Smooth muscle cell of the brain vasculature (primary cell): Measurements from ENCODE around the gene SUMO2.
A peak's percentile ranks its signal among the peaks of the same experiment; 100 is the strongest.
"Not testable (repeated sequence)": the region's sequence is repeated elsewhere in the genome, so short reads cannot be mapped to it uniquely, and the experiment has no call there.

Source experiments
- DNase-seq: peaks from one replicate; pipeline ENCODE4 v3.0.0-alpha.2; 2012; ENCODE audit warnings: low read depth, low spot score

The SUMO2 gene

DNA sequence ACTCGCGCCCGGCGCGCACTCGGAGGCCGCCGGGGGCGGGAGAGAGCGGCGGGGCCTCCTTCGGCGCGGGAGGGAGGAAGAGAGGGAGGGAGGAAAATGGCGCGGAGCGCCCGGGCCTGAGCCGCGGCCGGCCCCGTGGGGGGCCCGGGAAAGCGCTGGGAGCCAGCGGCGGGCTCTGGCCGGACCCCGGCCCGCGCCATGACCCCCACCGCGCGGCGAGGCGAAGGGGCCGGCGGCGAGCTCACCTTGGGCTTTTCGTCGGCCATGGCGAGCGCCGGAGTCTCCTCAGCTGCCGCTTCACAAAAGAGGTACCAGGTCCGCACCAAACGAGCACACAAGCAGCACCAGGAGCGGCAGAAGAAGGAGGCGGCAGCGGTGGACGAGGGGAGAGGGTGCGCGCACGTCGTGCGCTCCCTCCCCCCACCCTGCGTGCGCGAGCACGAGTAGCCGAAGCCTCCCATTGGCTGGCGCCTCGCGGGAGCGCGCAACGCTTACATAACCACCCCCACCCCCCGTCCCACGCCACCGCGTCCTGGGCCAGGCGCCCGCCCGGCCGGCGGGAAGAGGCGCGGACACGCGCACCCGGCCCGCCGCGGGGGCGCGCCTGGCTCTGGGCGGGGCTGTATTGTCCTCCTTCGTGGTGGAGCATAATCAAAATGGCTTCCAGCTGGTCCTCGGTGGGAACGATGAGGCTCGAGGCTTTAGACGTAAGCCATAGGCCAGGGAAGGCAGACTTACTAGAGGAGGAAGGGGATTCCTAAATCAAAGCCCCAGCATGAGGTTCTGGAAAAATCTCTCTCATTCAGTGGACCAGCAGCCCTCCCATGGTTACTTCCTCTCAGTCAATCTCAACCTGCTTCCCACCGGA is at the start of gene SUMO2:
Gene SUMO2, minus strand, starts transcription at position 391 of the 868 bp plus-strand sequence. Its CDS starts 125 bp downstream, at position 266.
- DNase-seq, result peak; percentile 95

DNA sequence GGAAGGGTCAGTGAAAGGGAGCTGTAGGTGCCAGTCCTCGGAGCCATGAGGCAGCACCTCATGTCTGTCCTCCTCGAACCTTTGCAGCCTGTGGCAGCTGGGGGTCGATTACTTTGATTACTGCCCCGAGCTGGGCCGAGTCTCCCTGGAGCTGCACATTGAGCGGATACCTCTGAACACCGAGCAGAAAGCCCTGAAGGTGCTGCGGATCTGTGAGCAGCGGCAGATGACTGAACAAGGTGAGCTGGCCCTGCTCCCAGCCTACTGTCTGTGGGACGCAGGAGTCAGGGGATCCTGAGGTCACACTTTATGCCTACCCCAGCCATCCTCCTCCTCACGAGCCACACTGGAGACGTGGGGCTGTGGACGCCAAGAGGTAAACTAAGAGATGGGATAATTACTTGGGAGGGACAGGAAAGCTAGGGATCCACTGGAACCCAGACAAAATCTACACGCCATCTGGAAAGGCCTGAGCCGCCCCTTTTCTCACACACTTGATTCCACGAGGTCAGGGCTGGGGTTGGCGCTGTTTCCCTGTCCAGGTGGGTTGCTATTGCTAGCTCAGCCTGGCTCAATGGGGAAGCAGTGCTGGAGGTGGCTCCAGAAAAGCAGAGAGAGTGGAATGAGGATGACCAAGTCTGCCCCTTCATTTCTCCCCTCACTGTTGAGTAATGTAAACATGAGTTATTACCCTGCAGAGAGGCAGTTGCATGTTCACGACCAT is 49.1 kb upstream of the SUMO2 start:
- DNase-seq, result no peak

DNA sequence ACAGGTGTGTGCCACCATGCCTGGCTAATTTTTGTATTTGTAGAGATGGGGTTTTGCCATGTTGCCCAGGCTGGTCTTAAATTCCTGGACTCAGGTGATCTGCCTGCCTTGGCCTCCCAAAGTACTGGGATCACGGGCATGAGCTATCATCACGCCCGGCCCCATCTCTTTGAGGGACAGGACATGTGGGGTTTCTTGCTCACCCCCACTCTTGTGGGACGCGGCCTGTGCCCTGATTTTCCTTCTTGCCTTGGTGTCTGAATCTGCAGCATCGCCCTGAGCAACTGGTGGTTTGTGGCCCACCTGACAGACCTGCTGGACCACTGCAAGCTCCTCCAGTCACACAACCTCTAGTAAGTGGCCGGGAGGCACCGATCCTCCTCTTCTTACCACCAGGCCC is 48.3 kb upstream of the SUMO2 start:
- DNase-seq, result no peak

DNA sequence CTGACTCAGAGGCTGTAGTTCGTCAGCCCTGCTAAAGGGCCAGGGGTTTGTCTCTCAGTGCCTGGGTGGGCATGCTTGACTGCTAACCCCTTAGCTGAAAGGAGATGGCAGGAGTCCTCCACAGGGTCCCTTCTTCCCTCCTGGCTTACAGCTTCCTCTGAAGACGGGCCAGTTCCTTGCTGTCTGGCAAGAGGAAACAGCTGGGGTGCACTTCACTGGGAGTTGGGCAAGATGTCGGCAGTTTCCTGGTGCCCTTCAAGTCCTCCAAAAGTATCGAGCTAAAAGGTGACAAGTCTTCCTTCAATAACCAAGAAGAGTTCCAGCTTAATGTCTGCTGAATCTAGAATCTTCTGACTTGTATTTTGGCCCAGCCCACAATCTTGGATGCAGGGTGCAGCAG is 46.1 kb upstream of the SUMO2 start:
- DNase-seq, result no peak

DNA sequence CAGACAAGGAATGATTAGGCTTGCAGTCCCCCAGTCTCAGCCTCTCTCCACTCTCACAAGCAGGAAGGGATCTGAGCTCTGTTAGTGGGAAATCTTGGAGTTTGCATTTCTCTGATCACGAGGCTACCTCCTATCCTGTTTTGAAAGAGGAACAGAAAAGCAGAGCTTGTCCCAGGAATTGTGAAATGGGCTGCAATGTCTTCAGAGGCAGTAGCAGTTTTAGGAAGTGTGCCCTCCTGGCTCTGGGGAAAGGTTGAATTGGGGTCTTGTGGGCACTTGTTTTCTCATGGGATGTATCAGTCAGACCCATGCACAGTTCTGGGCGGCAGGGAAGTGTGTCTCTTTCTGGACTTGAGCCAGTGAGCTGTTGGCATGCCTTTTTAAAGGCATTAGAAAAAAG is 45.5 kb upstream of the SUMO2 start:
- no peak for DNase-seq

DNA sequence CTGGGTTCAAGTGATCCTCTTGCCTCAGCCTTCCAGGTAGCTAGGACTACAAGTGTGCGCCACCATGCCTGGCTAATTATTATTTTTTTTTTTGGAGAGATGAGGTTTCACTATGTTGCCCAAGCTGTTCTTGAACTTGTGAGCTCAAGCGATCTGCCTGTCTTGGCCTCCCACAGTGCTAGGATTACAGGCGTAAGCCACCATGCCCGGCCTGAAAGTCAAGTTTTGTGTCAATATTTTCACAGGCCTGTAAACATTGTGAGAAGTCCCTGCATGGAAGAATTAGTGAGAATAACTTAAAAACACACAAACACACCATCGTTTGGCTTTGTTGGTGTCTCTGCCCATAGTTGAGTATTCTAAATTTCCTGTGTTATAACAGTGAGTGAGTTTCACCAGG is 45.0 kb upstream of the SUMO2 start:
- no peak for DNase-seq

DNA sequence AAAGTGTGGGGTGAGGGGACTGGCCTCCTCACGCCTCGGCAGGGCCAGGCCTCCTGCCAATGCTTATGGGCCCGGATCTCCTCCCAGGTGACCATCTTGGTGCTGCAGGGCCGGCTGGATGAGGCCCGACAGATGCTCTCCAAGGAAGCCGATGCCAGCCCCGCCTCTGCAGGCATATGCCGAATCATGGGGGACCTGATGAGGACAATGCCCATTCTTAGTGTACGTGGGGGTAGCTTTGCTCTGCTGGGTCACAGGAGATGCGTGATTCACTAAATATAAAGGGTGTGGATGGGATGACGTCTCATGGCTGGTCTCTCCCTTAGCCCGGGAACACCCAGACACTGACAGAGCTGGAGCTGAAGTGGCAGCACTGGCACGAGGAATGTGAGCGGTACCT is 42.3 kb upstream of the SUMO2 start:
- no peak for DNase-seq

DNA sequence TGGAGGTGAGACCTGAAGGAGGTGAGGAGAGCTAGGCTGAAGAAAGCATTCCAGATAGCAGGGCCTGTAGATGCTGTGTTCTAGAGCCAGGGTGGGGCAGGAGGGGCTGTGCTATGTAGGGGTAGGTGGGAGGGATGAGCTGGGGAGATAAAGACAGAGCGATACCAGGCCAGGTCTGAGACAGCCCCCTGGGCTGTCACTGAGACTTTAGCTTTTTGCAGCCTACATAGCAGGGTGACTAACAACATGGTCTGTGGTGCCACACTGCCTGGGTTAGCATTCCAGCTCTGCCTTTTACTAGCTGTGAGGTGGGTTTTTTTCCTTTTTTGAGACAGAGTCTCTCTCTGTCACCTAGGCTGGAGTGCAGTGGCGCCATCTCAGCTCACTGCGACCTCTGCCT is 37.1 kb upstream of the SUMO2 start:
- no peak for DNase-seq

DNA sequence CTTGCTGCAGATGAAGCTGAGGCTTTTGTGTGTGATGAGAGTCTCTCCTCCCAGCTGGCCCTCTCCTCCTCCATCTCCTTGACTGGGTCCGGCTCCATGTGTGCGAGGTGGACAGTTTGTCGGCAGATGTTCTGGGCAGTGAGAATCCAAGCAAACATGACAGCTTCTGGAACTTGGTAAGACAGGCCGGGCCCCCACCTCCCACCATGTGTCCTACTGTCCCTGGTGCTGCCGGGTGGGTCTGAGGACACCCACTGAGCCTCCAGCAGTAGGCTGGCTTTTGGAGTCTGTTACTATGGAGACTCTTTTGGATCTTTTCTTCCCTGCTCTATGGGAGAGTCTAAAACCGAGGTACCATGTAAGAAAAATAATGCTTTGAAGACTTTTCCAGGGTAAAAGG is 35.4 kb upstream of the SUMO2 start:
- DNase-seq, result no peak

DNA sequence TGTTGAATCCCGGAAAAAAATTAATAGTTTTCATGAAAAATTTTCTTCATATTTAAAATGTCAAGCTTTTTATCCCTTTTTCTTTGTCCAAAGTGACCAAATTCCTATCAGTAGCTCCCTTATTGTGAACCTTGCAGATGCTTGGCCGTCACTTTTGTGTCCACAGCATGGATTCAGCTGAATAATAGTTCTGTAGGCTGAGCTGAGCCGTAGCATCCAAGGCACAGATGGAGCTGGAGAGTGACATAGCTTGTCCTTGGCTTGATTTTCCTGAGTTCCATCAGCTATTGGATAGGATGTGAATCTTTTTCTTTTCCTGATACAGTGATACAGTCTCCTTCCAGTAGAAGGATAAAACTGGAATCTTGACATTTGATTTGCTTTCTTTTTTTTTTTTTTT is 26.3 kb upstream of the SUMO2 start:
- DNase-seq, result no peak

DNA sequence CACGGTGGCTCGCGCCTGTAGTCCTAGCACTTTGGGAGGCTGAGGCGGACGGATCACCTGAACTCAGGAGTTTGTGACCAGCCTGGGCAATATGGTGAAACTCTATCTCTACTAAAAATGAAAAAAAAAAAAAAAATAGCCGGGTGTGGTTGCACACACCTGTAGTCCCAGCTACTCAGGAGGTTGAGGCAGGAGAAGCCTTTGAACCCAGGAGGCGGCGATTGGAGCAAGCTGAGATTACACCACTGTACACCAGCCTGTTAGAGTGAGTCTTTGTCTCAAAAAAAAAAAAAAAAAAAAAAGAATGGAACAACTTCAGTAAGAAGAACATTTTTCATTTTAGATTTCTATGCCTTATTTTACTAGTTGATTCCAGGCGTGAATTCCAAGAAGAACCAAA is 25.4 kb upstream of the SUMO2 start:
- no peak for DNase-seq

DNA sequence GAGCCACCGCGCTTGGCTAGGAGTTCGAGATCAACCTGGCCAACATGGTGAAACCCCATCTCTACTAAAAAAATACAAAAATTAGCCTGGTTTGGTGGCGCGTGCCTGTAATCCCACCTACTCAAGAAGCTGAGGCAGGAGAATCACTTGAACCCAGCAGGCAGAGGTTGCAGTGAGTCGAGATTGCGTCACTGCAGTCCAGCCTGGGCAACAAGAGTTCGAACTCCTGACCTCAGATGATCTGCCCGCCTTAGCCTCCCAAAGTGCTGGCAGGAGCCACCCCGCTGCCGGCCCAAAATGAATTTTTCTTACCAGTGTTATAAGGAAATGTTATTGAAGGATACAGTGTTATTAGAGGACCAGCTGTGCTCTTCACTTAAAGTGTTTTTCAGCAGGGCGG is 25.0 kb upstream of the SUMO2 start:
- DNase-seq, result no peak

DNA sequence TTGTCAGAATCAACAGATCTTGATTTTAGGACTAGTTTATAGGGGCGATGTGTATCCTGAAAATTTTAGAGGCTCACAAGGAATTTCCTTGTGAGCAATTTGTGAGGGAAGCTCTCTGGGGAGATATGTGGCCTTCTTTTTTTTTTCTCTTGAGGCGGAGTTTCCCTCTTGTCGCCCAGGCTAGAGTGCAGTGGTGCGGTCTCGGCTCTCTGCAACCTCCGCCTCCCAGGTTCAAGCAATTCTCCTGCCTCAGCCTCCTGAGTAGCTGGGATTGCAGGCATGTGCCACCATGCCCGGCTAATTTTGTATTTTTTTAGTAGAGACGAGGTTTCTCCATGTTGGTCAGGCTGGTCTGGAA is 24.3 kb upstream of the SUMO2 start:
- DNase-seq, result not testable (repeated sequence)

DNA sequence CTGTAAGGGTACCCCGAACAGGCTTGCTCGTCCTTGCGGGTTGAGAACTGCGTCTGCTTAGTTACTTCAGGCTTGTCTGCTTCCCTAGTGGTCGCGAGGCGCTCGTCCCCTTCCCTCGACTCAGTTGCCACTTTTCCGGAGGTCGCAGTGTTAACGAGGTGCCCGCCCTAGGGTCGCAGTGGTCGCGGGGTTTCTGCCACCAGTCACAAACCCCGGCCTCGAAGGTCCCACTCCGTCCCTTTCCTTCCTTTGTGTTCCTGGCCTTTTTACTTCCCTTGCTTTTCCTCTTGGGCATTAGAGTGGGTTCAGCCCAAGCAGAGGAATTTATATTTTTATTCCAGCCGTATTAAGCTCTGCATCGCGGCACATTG is 23.0 kb upstream of the SUMO2 start:
- DNase-seq, result no peak

DNA sequence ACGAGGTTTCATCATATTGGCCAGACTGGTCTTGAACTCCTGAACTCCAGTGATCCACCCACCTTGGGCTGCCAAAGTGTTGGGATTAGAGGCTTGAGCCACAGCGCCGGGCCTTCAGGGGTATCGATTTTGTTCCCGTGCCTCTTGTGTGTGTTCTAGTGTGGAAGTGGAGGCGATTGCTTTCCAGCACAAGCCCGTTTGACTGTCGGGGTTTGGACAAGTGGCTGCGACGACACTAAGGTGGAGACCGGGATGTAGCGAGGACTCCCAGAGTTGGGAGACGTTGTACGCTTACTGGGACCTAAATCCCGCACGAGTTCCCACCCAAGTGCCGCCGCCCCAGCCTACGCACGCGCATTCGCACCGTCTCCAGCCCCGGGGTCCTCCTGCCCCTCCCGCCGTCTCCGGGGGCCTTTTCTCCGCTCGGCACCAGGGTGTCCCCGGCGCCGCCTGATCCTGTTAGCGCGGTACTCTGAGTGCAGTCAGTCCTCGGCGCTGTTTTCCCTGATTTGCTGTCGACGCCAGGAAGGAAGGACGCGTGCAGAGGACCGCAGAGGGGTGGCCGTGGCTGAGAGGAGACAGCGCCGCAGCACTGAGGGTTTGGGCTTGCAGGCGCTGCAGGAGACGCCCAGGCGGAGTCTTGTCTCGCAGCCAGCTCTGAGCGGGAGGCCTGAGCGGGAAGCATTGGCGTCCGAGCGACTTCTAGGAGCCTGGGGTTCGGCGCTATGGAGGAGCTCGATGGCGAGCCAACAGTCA is 22.5 kb upstream of the SUMO2 start, which contains the start of gene NUP85:
Gene NUP85, plus strand, starts transcription at position 643 of the 756 bp plus-strand sequence. Its CDS starts 83 bp downstream, at position 726.
- peak; percentile 87 for DNase-seq

DNA sequence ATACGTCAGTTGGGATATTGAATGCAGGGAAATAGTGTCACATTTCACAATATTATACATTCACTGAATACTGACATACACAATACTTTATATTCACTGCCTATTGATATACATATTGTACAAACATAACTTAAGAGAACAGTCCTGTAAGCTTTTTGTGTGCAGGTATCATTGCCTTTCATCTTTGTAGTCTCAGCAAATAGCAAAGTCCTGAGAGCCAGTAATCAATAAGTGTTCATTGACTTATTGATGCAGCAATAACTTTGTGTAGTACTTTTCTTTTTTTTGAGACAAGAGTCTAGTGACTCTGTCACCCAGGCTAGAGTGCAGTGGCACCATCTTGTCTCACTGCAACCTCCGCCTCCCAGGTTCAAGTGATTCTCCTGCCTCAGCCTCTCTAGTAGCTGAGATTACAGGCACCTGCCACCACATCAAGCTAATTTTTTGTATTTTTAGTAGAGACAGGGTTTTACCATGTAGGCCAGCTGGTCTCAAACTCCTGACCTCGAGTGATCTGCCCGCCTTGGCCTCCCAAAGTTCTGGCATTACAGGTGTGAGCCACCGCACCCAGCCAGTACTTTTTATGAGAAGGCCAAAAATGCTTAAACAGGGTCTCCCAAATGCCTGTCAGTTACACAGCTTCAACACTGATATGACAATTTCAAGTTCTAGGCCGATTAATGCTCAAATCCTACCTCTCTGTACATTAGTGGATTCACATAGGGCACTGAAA is 17.3 kb upstream of the SUMO2 start:
- DNase-seq, result no peak

DNA sequence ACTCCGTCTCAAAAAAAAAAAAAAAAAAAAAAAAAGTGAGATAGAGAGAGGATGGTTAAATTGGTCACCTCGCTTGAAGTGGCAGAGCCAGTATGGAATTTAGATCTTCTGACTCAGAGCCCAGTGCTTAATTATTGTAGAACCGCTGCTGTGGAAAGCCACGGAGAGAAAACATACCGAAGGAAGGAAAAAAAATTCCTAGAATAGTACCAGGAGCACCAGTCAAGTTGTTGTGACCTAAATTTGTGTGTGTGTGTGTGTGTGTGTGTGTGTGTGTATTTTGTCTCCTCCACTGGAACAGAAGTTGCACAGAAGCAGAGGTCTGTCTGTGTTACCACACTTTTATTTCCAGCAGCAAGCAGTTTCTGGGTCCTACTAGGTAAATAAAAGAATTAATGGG is 12.1 kb upstream of the SUMO2 start:
- DNase-seq, result no peak

DNA sequence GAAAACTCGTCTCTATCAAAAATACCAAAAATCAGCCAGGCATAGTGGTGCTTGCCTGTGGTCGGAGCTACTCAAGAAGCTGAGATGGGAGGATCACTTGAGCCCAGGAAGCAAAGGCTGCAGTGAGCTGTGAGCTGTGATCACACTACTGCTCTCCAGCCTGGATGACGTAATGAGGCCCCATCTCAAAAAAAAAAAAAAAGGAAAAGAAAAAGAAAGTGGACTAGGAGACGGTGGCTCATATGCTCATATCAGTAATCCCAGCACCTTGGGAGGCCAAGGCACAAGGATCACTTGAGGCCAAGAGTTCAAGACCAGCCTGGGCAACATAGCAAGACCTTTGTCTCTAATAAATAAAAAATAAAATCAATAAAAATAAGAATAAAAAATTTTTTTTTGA is 8.8 kb upstream of the SUMO2 start:
- no peak for DNase-seq

DNA sequence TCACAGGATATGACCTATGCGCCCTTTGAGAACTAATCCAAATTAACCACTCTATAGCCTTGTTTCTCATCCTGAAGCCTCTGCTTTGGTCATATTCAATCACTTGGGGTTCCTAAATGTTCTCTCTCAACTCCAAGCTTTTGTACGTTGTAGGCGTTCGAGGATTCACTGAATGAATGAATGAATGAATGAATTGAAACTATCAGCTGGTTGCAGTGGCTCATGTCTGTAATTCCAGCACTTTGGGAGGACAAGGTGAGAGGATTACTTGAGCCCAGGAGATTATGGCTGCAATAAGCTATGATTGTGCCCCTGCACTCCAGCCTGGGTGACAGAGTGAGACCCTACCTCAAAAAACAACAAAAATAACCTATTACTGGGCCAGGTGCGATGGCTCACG is 5.9 kb upstream of the SUMO2 start:
- no peak for DNase-seq

DNA sequence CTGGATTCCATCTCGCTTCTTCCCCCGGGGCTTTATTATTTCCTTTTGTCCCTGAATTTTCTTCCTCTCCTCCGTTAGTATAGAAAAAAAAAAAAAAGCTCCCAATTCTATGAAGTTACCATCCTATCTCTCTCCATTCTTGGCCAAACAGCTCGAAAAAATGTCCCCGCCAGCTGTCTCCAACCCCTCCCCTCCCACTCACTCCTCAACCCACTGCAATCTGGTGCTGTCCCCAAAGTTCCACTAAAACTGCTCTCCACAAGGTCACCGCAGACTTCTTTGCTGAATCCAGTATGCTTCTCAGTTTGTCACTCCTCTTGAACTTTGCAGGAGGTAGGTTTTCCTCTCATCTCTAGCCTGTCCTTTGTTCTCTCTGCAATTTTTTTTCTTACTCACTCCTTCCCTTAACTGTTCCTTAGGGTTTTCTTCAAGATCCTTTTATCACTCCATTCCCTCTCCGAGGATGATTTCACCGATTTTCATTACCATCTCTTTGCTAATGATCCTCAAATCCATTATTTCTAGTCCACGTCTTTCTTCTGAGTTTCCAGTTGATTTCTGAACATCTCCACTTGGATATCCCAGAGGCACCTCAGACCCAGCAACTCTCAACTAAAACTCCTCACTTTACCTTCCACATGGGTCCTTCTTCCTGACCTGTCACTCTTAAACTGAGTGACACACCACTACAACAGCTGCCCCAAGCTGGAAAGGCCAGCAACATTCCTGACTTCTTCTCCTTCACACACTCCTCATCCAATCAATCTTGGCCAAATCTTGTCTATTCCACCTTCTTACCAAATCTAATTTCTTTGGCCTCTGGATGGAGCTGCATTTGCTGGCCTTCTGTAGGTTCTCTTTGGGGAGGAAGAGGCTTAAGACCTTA is 1.5 kb upstream of the SUMO2 start:
- no peak for DNase-seq

DNA sequence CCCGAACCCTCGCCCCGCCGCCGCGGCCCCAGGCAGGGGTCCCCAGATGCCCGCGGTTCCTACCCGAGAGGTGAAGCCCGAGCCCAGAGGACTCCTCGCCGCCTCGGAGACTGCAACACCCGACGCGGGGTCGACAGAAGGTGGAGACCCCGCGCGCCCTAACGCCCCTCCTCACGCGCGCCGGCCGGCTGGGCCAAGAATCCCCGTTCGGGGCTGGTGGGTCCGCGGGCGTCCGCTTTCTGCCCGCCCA is 515 bp downstream of the SUMO2 start:
- no peak for DNase-seq
